SK-N-MC (cell line): Measurements from ENCODE around the gene WDR4.

Experiments
- EZH2 ChIP-seq: fragments of 200-600 bp; sonication (generic); IDR thresholded peaks from one replicate; pipeline ENCODE4 v1.6.1; 2017; ENCODE audit warnings: antibody characterized with exemption
- FOXP2 ChIP-seq: optimal IDR thresholded peaks from 2 replicates; pipeline ENCODE3; 2011; ENCODE audit warnings: mild to moderate bottlenecking, moderate library complexity; ENCODE audit not compliant: insufficient read depth; ENCODE audit errors: extremely low read length, control extremely low read depth
- POLR2AphosphoS5 ChIP-seq: IDR thresholded peaks from 2 replicates; pipeline ENCODE4 v1.6.1; 2012; ENCODE audit warnings: mild to moderate bottlenecking, low read depth, low read length, borderline replicate concordance

DNA sequence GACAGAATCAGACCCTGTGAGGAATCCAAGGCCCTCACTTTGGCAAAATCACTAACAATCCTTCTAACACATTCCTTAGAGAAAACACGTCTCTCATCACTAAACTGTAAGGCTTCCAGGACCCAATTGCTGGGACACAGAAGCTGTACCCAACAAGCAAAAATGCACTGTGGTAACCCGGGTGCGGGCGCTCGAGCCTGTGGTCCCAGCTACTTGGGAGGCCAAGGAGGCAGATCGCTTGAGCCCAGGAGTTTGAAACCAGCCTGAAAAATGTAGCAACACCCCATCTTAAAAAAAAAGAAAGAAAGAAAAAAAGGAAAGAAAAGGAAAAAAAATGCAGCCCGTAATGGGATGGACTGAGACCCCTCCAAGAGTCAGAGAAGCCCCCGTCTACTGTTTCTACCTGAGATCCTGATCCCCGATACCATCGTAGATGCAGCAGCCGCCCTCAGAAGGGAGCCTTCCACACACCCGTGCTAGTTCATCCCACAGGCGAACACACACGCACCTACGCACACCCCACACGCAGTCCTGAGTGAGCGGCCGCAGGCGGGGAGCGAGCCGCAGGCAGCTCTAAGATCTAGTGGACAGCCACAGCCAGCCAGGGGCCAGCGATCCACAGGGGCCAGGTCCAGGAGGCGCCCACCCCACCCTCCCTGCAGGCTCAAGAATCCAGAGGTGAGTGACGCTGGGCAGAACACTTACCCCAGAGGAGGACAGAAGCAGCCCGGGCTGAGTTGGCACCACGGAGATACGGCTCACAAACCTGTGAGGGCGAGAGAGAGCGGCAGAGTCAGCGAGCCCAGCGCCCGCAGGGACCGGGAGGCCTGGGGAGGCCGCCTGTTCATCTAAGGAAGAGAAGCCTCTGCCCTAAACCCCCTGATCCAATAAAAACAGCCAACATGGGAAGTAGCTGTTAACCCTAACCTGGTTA, 20.1 kb downstream of the WDR4 start:
- TF ChIP-seq EZH2 (no peak), POLR2AphosphoS5 (no peak), FOXP2 (no peak)
